ENCODE measurements around the gene PHLDA1.

GRCh38 chr12:76028571-76029277 is 2.9 kb downstream of the PHLDA1 start:
- no peak for TF ChIP-seq POLR2A (IDR thresholded peaks at IDR 0.05)
- TF ChIP-seq CTCF (IDR thresholded peaks at IDR 0.05) = no peak

Measured in thyroid gland (tissue), 4 donors.